ENCODE results near the gene IKZF1.

Gene IKZF1

DNA sequence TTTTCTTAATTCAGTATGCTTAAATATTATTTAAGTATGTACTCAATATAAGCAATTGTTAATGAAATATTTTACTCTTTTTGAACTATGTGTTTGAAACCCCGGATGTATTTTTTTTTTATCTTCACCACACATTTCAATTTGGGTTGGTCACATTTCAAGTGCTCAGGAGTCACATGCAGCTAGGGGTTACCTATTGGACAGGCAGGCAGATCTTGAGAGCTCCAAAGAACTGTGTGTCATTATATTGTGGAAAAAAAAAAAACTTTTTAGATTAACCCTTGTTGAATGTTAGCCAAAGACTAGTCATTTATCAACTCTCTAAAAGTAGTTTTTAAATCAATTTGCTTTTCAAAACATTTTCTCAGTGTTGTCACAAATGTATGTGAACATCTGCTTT lies 37.2 kb downstream of the IKZF1 start:
- no peak for DNase-seq (ENCODE audit: low read depth)
- no peak for TF ChIP-seq CTCF (conservative IDR thresholded peaks at IDR 0.05; ENCODE audit: low read depth, low read length)
- no peak overlapping the region for H3K4me3 ChIP-seq (ENCODE audit: low read depth, low read length)

DNA sequence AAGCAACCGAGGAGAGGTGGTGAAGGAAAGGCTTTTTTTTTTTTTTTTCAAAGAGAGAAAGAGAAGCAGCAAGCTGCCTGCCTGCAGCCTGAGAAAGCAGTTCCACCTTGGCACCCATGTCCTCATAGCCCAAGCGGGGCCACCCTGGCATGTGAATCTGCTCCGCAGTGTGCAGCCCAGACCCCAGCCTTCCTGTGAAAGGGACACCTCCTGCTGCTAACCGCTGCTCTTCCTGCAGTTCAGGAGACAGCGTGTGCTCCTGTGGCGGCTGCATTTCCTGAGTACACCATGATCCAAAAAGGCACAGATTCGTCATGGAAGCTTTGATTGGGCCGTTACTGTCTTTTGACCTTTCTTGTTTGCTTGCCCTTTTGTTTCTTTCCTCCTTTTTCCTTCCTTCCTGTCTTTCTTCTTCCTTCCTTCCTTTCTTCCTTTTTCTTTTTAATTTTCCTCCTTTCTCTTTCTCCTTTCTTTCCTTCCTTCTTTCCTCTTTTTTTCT lies 38.1 kb downstream of the IKZF1 start:
- peak; percentile 70 for DNase-seq (ENCODE audit: low read depth)
- H3K4me3 ChIP-seq (ENCODE audit: low read depth, low read length), result peak overlapping the region; percentile 31

GRCh38 chr7:50346545-50347497 lies 42.3 kb downstream of the IKZF1 start:
- no peak for TF ChIP-seq CTCF (conservative IDR thresholded peaks at IDR 0.05; ENCODE audit: low read depth, low read length)
- no peak for DNase-seq (ENCODE audit: low read depth)
- H3K4me3 ChIP-seq (ENCODE audit: low read depth, low read length), result no peak overlapping the region

More for the DNA sequence above, 38.1 kb downstream of the IKZF1 start:
- TF ChIP-seq CTCF (conservative IDR thresholded peaks at IDR 0.05; ENCODE audit: low read depth, low read length), result no peak

GRCh38 chr7:50347693-50348092 lies 43.2 kb downstream of the IKZF1 start:
- TF ChIP-seq CTCF (conservative IDR thresholded peaks at IDR 0.05; ENCODE audit: low read depth, low read length), result no peak
- DNase-seq (ENCODE audit: low read depth), result no peak

DNA sequence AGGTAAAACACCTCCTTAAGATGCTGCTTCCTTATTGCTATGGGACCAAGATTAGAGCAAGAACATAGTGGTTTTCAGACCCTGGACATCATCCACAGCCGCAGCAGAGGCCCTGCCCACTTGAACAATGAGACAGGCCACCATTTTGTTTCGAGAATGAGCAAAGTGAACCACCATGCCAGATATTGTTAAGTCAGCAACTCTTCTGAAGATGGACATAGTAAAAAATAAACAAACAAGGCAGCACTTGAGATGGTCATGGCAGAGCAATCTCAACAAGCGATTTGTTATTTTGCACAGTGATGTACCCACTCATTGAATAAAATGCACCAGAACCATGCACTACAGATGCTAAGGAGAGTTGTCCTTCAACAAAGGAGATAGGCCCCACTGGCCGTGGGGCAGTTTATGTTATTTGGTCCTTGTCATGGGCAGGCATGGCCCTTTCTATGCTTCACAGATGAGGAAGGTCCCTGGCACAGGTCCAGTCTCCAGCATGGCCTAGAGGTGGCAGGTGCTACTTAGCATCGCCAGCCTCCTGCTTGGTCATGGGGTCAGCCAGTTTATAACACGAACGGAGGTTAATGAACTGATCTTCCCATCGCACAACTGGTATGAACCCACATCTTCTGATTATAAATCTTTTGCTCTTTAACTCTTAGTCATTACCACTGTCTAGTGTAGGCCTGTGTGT lies 44.1 kb downstream of the IKZF1 start:
- no peak for TF ChIP-seq CTCF (conservative IDR thresholded peaks at IDR 0.05; ENCODE audit: low read depth, low read length)
- DNase-seq (ENCODE audit: low read depth), result no peak
- no peak overlapping the region for H3K4me3 ChIP-seq (ENCODE audit: low read depth, low read length)

More at GRCh38 chr7:50347693-50348092, 43.2 kb downstream of the IKZF1 start:
- no peak overlapping the region for H3K4me3 ChIP-seq (ENCODE audit: low read depth, low read length)

GRCh38 chr7:50349399-50349798 lies 44.9 kb downstream of the IKZF1 start:
- no peak overlapping the region for H3K4me3 ChIP-seq (ENCODE audit: low read depth, low read length)
- no peak for DNase-seq (ENCODE audit: low read depth)
- TF ChIP-seq CTCF (conservative IDR thresholded peaks at IDR 0.05; ENCODE audit: low read depth, low read length), result no peak

Data from choroid plexus epithelial cell (primary cell).